NCI-H524 treated with DMSO at 0.1 percent for 48 hours (cell line): Measurements from ENCODE around the gene HOXB6.

Experiments used
- DNase-seq: peaks from one replicate; lab custom pipeline; 2025; lab: John Stamatoyannopoulos, UW

The HOXB6 gene

DNA sequence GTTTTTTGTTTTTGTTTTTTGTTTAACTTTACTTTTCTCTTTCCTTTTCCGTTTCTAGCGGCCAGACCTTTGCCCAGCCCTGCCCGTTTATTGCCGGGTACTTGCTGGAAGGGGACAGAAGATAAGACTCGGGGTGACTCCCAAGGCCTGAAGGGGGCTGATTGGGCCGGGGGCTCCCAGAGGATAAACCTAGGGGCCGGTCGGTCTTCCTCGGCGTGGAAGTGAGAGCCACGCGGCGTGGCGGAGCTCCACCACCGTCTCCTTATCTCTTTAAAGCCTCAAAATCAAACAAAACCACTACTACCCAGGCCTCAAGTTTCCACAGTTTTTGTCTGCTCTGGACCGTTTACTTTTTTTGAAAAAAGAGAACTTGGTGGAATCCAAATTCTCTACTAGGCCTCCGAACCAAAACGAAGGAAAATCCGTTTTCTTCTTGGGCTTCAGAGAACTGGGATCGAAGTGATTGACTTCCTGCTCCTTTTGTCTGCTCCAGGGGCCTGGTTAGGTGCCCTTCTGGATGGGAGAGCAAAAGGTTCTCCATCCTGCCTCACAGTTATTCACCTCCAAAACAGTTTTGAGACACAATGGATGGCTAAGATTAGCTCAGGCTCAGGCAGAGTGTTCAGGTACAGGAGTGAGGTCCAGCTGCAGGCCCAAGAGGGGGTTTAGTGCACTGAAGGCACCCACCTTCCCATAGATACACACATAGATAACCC is 29.9 kb upstream of the HOXB6 start:
- DNase-seq: no peak

DNA sequence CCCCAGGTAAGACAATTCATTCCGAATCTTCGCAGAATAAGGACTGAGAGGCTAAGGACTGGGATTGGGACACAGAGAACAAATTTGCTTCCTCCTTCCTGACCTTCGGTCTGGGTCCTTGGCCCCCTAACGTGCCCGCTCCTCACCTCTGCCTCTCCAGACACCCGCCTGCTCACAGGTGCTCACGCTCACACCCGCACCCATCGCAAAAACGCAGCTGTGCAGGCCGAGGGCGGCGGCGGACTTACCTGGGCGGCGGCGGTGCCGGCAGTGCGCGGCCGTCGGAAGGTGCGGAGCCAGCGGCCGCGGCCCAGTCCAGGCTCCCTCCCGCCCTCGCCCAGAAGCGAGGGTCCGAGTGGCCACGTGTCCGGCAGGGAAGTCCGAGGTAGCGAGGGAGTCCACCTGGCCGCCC is 28.5 kb upstream of the HOXB6 start:
- DNase-seq: no peak

DNA sequence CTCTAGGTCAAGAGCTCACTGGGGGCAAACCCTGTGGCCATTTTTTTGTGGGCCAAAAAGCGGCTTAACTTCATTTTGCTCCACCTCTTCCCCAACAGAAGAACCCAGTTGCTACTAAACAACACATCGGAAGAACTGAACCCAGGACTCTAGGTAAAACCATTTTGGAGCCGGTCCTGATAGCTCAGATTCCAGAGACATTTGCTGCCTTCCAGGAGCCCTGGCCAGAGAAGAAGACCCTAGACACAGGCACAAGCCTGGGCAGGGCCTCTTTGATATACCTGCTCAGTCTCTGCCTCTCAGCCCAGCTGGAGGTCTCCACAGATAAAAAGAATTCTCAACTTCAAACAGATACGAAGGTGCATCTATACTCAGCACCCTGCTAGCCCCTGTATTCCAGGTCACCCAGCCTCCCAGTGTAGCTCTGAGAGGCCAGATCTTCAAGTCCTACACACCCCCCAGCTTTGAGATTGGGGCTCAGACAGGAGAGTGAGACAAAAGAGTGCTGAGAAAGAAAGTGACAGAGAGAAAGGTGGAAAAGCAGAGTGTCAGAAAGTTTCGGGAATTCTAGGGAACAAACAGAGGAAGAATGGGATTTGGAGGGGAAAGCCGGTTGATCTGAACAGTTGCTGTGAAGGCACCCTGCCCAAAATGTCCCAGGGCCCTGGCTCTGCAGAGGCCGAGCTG is 27.9 kb upstream of the HOXB6 start:
- DNase-seq: no peak

- DNase-seq: no peak
Observed at GRCh38 chr17:48631693-48632578, 27.1 kb upstream of the HOXB6 start.

- DNase-seq: no peak
Observed at GRCh38 chr17:48630925-48631692, 26.3 kb upstream of the HOXB6 start.

DNA sequence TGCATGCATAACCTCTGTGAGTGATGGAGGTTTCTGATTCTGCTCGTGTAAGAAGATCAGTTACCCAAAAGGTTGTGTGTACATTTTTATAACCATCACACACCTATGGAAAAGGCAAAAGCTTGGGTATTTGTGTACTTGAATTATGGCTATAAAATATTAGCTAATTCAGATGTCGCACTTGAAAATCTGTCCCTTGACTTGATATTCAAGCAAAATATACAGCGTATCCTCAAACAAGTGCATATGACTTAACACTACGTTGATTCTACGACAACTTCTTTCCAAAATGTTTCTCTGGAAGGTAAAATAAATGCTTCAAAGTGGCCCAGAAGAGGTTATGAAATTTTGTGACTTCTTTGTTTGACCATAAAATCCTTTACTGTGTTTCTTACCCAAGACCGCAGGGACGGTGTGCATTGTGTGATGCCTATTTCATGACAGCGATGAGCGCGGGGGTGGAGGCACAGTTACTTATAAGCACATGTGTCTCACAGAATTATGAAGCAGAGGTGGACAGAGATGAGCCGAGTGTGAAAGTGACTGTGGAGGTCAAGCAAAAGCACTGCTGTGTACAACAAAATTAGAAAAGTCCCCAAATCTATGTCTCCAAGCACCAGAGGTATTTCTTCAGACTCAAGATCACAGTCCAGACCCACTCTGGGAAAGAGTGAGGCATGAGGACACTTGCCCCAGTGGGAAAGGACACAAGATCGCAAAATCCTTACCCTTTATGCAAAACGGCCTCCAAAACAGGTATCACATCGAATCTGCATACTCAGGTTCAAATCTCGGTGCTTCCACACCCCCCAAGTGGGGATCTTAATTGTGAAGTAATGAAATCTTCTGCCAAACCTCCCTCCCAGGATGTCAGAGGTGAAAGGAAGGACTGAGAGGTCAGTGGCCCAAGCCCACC is 25.5 kb upstream of the HOXB6 start:
- DNase-seq: no peak

GRCh38 chr17:48629411-48629759 is 24.6 kb upstream of the HOXB6 start:
- DNase-seq: no peak

GRCh38 chr17:48628649-48629410 is 24.0 kb upstream of the HOXB6 start:
- no peak for DNase-seq

- no peak for DNase-seq
Observed at GRCh38 chr17:48627623-48628521, 23.1 kb upstream of the HOXB6 start.

DNA sequence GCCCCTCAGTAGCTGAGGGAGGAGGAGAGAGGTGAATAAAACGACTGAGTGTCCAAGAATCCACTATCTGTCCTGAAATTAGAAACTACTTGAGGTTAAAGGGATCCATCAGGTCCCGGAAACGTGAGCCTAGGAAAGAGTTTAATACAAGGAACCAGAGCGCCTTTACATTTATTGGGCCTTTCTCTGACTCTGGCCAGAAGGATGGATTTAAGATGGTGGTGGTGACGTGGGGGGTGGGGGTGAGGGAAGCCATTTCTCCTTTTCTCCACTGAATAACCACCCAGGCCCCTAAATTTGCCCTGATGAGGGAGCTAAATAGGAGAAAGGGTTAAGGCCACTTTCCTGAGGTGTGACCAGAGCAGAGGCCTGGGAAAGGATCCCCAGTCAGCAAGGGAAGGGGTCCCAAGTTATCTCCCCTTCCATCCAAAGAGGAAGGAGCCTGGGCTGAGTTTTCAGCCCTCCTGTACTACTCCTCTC is 22.4 kb upstream of the HOXB6 start:
- DNase-seq: no peak

GRCh38 chr17:48626245-48627117 is 21.7 kb upstream of the HOXB6 start, which contains the start of gene HOXB9:
HOXB9 (minus strand) TSS chr17:48626358; CDS start chr17:48626269, 89 bp downstream.
- DNase-seq: no peak

DNA sequence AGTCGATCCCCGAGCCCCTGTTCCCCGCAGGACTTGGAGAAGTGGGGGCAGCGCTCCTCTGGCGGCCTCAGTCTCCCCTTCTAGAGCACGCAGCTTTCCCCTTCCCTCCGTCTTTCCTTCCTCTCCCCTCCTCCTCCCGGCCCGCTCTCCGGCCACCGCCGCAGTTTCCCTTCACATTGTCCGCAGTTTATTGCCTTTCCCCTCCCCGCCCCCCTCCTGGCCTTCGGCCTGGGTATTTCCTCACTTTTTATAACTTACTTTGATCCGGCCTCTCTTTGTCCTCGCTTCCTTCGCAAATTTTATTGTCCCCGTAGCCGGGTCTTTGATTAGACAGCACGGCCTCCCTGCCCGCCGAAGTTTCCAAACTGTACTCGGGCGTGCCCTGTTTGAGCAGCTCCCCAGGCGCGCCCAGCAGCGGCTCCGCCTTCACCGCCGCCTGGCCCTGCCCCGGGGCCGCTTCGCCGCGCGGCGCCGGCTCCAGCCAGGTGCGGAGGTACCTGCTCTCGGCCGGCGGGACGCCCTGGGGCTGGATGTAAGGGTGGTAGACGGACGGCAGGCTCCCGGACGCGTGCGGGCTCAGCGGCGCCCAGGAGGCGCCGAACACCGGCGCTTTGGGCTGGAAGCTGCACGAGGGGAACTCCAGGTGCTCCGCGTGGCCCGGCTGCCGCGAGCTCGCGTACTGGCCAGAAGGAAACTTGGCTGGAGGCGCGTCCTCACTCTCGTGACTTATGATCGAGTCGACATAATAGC is 20.9 kb upstream of the HOXB6 start:
- no peak for DNase-seq

DNA sequence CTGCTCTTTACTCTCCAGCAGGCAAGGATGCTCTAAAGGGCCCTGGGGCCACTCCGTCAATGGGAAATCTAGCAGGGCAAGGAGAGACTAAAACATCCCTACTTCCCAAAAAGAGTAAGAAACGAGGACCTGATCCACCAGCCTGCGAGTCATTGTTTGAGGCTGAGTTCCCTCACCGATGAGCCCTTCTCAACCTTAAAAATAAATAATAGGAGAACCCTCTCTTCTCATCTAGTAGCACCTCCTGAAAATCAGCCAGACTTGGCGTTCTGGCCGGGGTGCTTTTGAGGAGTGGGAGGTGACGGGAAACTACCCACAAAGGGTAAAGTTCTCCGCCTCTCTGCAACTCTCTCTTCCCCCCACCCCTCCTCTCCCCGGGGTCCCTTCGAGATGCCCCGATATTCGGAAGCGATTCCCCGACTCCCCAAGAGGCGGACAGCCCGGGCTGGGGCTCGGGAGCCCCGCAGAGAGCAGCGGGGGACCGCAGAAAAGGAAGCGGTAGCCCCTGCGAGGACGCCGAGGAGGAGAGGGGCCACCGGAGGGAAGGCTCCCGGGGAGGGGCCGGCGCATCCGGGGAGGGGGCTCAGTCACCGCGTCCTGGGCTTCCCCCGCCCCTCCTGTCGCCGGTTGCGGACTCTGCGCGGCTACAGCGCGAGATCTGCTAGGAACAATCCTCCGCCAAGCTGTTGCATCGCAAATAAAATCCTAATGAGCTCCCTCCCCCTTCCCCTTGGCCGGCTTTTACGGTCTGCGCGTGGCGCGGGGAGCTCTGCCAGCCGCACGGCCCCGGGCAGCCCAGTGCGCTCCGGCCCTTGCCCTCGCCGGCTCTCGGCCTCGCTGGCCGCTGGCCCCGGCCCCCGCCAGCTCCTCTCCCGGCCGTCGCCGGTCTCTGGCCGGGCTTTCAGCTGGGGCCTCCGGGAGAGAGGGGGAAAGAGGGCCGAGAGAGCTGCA is 20.0 kb upstream of the HOXB6 start:
- no peak for DNase-seq

DNA sequence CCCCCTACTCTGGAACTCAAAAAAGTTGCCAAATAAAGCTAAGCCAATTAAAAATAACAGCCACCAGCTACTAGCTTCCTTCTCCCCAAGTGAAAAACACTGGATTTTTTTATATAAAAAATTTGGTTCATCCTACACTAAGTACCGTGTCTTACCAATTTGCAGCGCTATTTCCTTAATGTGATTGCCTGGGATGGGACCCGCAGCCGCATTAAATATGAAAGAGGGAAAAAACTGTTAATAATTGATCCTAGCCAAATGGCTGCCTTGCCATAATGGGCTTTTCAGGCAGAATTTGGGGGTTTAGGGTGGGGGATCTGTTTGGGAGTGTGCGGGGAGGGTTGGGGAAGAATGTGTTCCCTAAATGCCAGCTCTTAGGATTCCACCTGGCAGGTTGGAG is 19.3 kb upstream of the HOXB6 start:
- no peak for DNase-seq

DNA sequence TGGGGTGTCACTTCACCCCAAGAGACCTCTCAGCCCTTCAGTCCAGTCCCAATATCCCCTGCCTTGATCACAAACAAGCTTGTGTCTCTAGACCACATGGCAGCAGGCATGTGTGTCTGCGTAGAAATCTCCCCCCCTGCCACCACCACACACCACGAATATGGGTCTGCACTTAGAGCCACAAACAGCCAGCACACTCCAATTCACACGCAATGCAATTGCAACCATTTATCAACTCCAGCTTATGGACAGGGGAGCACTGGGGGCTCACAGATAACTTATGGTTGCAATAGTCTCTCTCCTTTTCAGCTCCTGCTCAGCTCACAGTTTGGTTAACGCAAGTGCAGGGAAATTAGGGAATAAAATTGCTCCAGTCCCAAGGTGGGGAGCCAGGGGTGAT is 18.8 kb upstream of the HOXB6 start:
- DNase-seq: no peak

DNA sequence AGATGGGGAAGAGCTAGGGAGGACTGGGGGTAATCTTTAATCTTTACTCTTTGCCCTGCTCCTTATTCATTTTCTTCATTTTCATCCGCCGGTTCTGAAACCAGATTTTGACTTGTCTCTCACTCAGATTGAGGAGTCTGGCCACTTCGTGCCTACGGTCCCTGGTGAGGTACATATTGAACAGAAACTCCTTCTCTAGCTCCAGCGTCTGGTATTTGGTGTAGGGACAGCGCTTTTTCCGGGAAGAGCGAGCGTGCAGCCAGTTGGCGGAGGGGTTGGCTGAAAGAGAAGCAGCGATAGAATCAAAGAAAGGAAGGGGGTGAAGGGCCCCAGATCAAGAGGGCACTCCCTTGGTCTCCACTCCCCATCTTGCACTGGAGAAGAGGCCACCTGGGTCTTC is 18.1 kb upstream of the HOXB6 start:
- DNase-seq: no peak
